CD14-positive monocyte (primary cell): ENCODE data around the gene ULK4. TPM values are rescaled to one million over a fixed set of nuclear protein-coding genes. Genes with fewer than 3 reads are reported as not detected.

Experiments
- DNase-seq, 3 donors: peaks; one replicate each; pipeline ENCODE4 v3.0.0-alpha.2; 2011 to 2022
- H2AFZ ChIP-seq: 2 replicates; pipeline ENCODE4 v1.6.0; 2012; ENCODE audit warnings: mild to moderate bottlenecking, low read depth, low read length, inconsistent platforms; ENCODE audit not compliant: insufficient read depth, poor library complexity, severe bottlenecking
- H3K27ac ChIP-seq, 2 donors: 1 replicate in 1 of 2; 2 replicates in 1 of 2; pipeline ENCODE4 v1.5.1; 2012 to 2013; ENCODE audit warnings: low read length in 2 of 2, control low read depth in 1 of 2, inconsistent platforms in 1 of 2, low read depth in 1 of 2, mild to moderate bottlenecking in 1 of 2
- H3K27me3 ChIP-seq, 2 donors: one replicate each; pipeline versions ENCODE4 v1.6.0 to v1.6.1; 2011 to 2013; ENCODE audit warnings: low read length in 2 of 2; ENCODE audit not compliant: control insufficient read depth in 2 of 2, insufficient read depth in 2 of 2
- H3K36me3 ChIP-seq, 2 donors: replicated peaks in 1 of 2; 1 replicate in 1 of 2; 2 replicates in 1 of 2; pipeline versions ENCODE4 v1.5.1 to v1.6.1; 2012 to 2013; ENCODE audit warnings: low read length in 2 of 2, control low read depth in 1 of 2, inconsistent platforms in 1 of 2, mild to moderate bottlenecking in 1 of 2; ENCODE audit not compliant: insufficient read depth in 2 of 2, control insufficient read depth in 1 of 2
- H3K4me1 ChIP-seq, 2 donors: 1 replicate in 1 of 2; 2 replicates in 1 of 2; pipeline versions ENCODE4 v1.5.1 to v1.6.1; 2012 to 2013; ENCODE audit warnings: low read length in 2 of 2, control low read depth in 1 of 2, inconsistent platforms in 1 of 2, mild to moderate bottlenecking in 1 of 2, moderate library complexity in 1 of 2; ENCODE audit not compliant: insufficient read depth in 2 of 2, control insufficient read depth in 1 of 2
- H3K4me2 ChIP-seq: replicated peaks from 2 replicates; pipeline ENCODE3; 2012; ENCODE audit warnings: low read length, moderate library complexity, mild to moderate bottlenecking; ENCODE audit not compliant: poor library complexity, severe bottlenecking; ENCODE audit errors: extremely low read depth
- H3K4me3 ChIP-seq, 3 experiments: fragments of 200-600 bp in 1 of 3; sonication (generic) in 1 of 3; replicated peaks in 1 of 3; 1 replicate in 2 of 3; 2 replicates in 1 of 3; pipeline ENCODE4 v1.5.1; 2011 to 2013; ENCODE audit warnings: low read length in 3 of 3, mild to moderate bottlenecking in 3 of 3, control low read depth in 2 of 3, low read depth in 2 of 3, inconsistent platforms in 1 of 3, moderate library complexity in 1 of 3
- H3K79me2 ChIP-seq: 2 replicates; pipeline ENCODE4 v1.6.0; 2012; ENCODE audit warnings: mild to moderate bottlenecking, control low read depth, inconsistent platforms, low read length, moderate library complexity; ENCODE audit not compliant: insufficient read depth
- H3K9ac ChIP-seq: 2 replicates; pipeline ENCODE4 v1.6.0; 2017; ENCODE audit warnings: low read length, mild to moderate bottlenecking; ENCODE audit not compliant: insufficient read depth, poor library complexity, severe bottlenecking
- H3K9me3 ChIP-seq, 2 donors: replicated peaks in 1 of 2; 1 replicate in 1 of 2; 2 replicates in 1 of 2; pipeline versions ENCODE4 v1.5.1 to v1.6.1; 2012 to 2013; ENCODE audit warnings: low read length in 2 of 2, control low read depth in 1 of 2; ENCODE audit not compliant: control insufficient read depth in 1 of 2, insufficient read depth in 1 of 2
- H4K20me1 ChIP-seq: 2 replicates; pipeline ENCODE4 v1.6.0; 2012; ENCODE audit warnings: mild to moderate bottlenecking, low read length, control low read depth, moderate library complexity; ENCODE audit not compliant: insufficient read depth
- H3K27ac Mint-ChIP-seq, 7 donors: one replicate each; pipeline ENCODE4 v1.8.0; 2020; ENCODE audit warnings: mild to moderate bottlenecking in 7 of 7, mixed read lengths in 7 of 7, moderate library complexity in 6 of 7, inconsistent platforms in 2 of 7
- H3K27me3 Mint-ChIP-seq, 3 donors: one replicate each; pipeline ENCODE4 v1.8.0; 2021 to 2022; ENCODE audit warnings: low read depth in 3 of 3, mild to moderate bottlenecking in 3 of 3, mixed read lengths in 3 of 3, moderate library complexity in 3 of 3, inconsistent platforms in 1 of 3
- H3K36me3 Mint-ChIP-seq, 2 donors: one replicate each; pipeline ENCODE4 v1.8.0; 2020; ENCODE audit warnings: mixed read lengths in 2 of 2, inconsistent platforms in 1 of 2, mild to moderate bottlenecking in 1 of 2
- H3K4me1 Mint-ChIP-seq: one replicate; pipeline ENCODE4 v1.8.0; 2020; ENCODE audit warnings: mild to moderate bottlenecking, mixed read lengths
- H3K4me3 Mint-ChIP-seq, 2 donors: one replicate each; pipeline ENCODE4 v1.8.0; 2020; ENCODE audit warnings: mild to moderate bottlenecking in 2 of 2, mixed read lengths in 2 of 2, moderate library complexity in 1 of 2
- H3K9me3 Mint-ChIP-seq, 7 donors: one replicate each; pipeline ENCODE4 v1.8.0; 2020 to 2022; ENCODE audit warnings: mixed read lengths in 7 of 7, mild to moderate bottlenecking in 6 of 7, moderate library complexity in 6 of 7, inconsistent platforms in 2 of 7
- CTCF ChIP-seq: fragments of 200-600 bp; IDR thresholded peaks from one replicate; pipeline ENCODE4 v1.8.0; 2022; ENCODE audit warnings: antibody characterized with exemption, mild to moderate bottlenecking
- WGBS: methylation state at CpG from one replicate; pipeline ENCODE4 v1.1.5; 2013; ENCODE audit warnings: missing lambda C conversion rate; ENCODE audit not compliant: insufficient coverage; 5-methylcytosine and 5-hydroxymethylcytosine counted together
- intact Hi-C, 2 donors: fragments of 100-400 bp; cut with micrococcal nuclease; formaldehyde crosslinking; loops; one replicate each; pipeline versions ENCODE4 v1.15.0 to v1.15.1; 2023
- polyA plus RNA-seq, 3 donors: library from polyadenylated mRNA; depleted of rRNA in 1 of 3; unstranded in 2 of 3; stranded (reverse) in 1 of 3; fragments of 300-500 nt in 2 of 3; fragments of >200 nt in 1 of 3; fragmentation: Illumina TruSeq in 2 of 3; gene quantifications; 1 replicate in 2 of 3; 2 replicates in 1 of 3; pipeline ENCODE4 v1.2.3, GENCODE V29; 2012 to 2021

Gene ULK4
- polyA plus RNA-seq, 3 donors = 6.7 to 14.0 (median 11.8) TPM

- peaks cover 37% of the 10 kb centered on the region for H3K4me1 Mint-ChIP-seq
- H3K4me2 ChIP-seq = no peak overlapping the region
Measured at GRCh38 chr3:41223691-41224090, 738.2 kb downstream of the ULK4 start.

GRCh38 chr3:41223078-41223477 is 738.8 kb downstream of the ULK4 start:
- no peak overlapping the region for H2AFZ ChIP-seq
- H3K36me3 Mint-ChIP-seq = peaks cover 43 to 46% of the 10 kb centered on the region in 2 donors
- no peaks in the 10 kb centered on the region for H3K9me3 Mint-ChIP-seq
- no peak for DNase-seq
- no peaks in the 10 kb centered on the region for H3K9me3 ChIP-seq
- intact Hi-C loops = loop anchor here in 1 of 2 donors (5.0 kb wide), 1 partner anchor 641 kb away; no protein-coding TSS in a partner anchor
- peaks cover 98% of the 10 kb centered on the region for H3K79me2 ChIP-seq
- no peaks in the 10 kb centered on the region for H3K27me3 Mint-ChIP-seq
- H3K36me3 ChIP-seq = peaks cover 44% of the 10 kb centered on the region in 2 donors
- H3K4me1 Mint-ChIP-seq = peaks cover 38% of the 10 kb centered on the region
- H3K4me1 ChIP-seq = peaks cover 11 to 20% of the 10 kb centered on the region in 2 donors
- no peak overlapping the region for H3K4me3 Mint-ChIP-seq
- no peak overlapping the region for H3K4me3 ChIP-seq
- peak overlapping the region; percentile 20 for H3K4me2 ChIP-seq
- H3K27me3 ChIP-seq = no peaks in the 10 kb centered on the region
- no peak for TF ChIP-seq CTCF
- peak overlapping the region in 1 of 7 donors; percentile 41 for H3K27ac Mint-ChIP-seq
- WGBS = no CpG with 5 or more reads among the region's 2 CpGs
- peak overlapping the region in 1 of 2 donors; percentile 37 for H3K27ac ChIP-seq
- H3K9ac ChIP-seq = no peak overlapping the region
- peaks cover 100% of the 10 kb centered on the region for H4K20me1 ChIP-seq

More at GRCh38 chr3:41223691-41224090, 738.2 kb downstream of the ULK4 start:
- Mint-ChIP-seq H3K27me3 (no peaks in the 10 kb centered on the region), H3K4me3 (no peak overlapping the region), H3K36me3 (peaks cover 49 to 52% of the 10 kb centered on the region in 2 donors), H3K27ac (peak overlapping the region in 1 of 7 donors; percentile 49), H3K9me3 (no peaks in the 10 kb centered on the region)
- 100% methylated on average over 1 of the region's 2 CpGs for WGBS
- H3K27me3 ChIP-seq = no peaks in the 10 kb centered on the region
- H3K36me3 ChIP-seq = peaks cover 50% of the 10 kb centered on the region in 2 donors
- no peak overlapping the region for H2AFZ ChIP-seq
- H3K27ac ChIP-seq = no peak overlapping the region
- H3K4me1 ChIP-seq = peaks cover 11 to 20% of the 10 kb centered on the region in 2 donors
- H3K9me3 ChIP-seq = no peaks in the 10 kb centered on the region
- H3K9ac ChIP-seq = no peak overlapping the region
- intact Hi-C loops = loop anchor here in 1 of 2 donors (5.0 kb wide), 1 partner anchor 641 kb away; no protein-coding TSS in a partner anchor
- peaks cover 98% of the 10 kb centered on the region for H3K79me2 ChIP-seq
- peaks cover 100% of the 10 kb centered on the region for H4K20me1 ChIP-seq
- no peak for DNase-seq
- no peak for TF ChIP-seq CTCF
- H3K4me3 ChIP-seq = no peak overlapping the region
